ENCODE results near the gene PHLDA2. TPM values are rescaled to one million over a fixed set of nuclear protein-coding genes. Genes with fewer than 3 reads are reported as not detected.
A peak's percentile ranks its signal among the peaks of the same experiment; 100 is the strongest.

PHLDA2 gene
- total and polyA plus RNA-seq, 2 of the 13 experiments (the other 11 are each of a cell fraction or from before 2014, with no cell fraction given) = 0.55 to 0.78 TPM

- Histone ChIP-seq H4K20me1 (ENCODE audit: insufficient read depth, low read length) (no peaks in the 10 kb centered on the region), H3K9ac (ENCODE audit: insufficient read depth, low read depth, low read length) (no peak overlapping the region), H3K27ac (ENCODE audit: extremely low read length, insufficient read depth, low read length) (no peak overlapping the region), H3K4me3 (replicated peaks in 1 of 3; ENCODE audit: insufficient read depth in 1 of 3, low read depth in 2 of 3, low read length in 3 of 3) (no peak overlapping the region), H3K79me2 (ENCODE audit: insufficient read depth, low read length) (peaks cover under 1% of the 10 kb centered on the region), H3K4me2 (ENCODE audit: low read depth, low read length) (no peak overlapping the region), H3K27me3 (ENCODE audit: control insufficient read depth in 1 of 2, insufficient read depth in 2 of 2, low read length in 2 of 2) (peaks cover 0 to 8% of the 10 kb centered on the region in 2 experiments; a peak in 4 of 5 replicates), H3K9me3 (ENCODE audit: low read length) (no peaks in the 10 kb centered on the region), H3K4me1 (ENCODE audit: insufficient read depth, low read length) (peaks cover 13% of the 10 kb centered on the region), H3K36me3 (replicated peaks in 1 of 2; ENCODE audit: control insufficient read depth in 1 of 2, insufficient read depth in 2 of 2, low read length in 2 of 2) (no peaks in the 10 kb centered on the region), H2AFZ (ENCODE audit: low read length) (no peak overlapping the region)
- WGBS (ENCODE audit: low lambda C conversion rate) = 50% methylated on average over 10 of the region's 12 CpGs
- BruUV-seq (replicated peaks) = no TSS peak
- DNase-seq (ENCODE audit: low spot score) = peak; percentile 17
- CTCF ChIA-PET (ENCODE audit: low intra/inter-chr PET ratio, low total read pairs) = no interaction called here
- intact Hi-C loops (cut with micrococcal nuclease; ENCODE audit: unreplicated experiment) (no loop called here), in situ Hi-C loops (cut with HindIII; ENCODE audit: extremely low pct_ligation_motif_present, low pct_unique_long_range_greater_than_20kb) (loop anchor here (5.0 kb wide), 2 partner anchors 206 to 466 kb away; no protein-coding TSS in a partner anchor)
- no peak for FAIRE-seq
- no peak for ATAC-seq
- POLR2A ChIA-PET = no interaction called here
- TF ChIP-seq NFE2L2 (IDR thresholded peaks at IDR 0.05; ENCODE audit: low read length) (no peak), ZBTB20 (CRISPR knock-in tag; IDR thresholded peaks at IDR 0.05; ENCODE audit: borderline replicate concordance, low read depth) (no peak), ZNF777 (CRISPR knock-in tag; IDR thresholded peaks at IDR 0.05) (no peak), ZNF331 (CRISPR knock-in tag; IDR thresholded peaks at IDR 0.05) (no peak), CBFB (CRISPR knock-in tag; IDR thresholded peaks at IDR 0.05) (no peak), ZNF687 (CRISPR knock-in tag; IDR thresholded peaks at IDR 0.05) (peak; percentile 28; the same call in 1 of the 2 replicates), ATF4 (CRISPR knock-in tag; IDR thresholded peaks at IDR 0.05) (peak in 1 of 2 experiments; percentile 62; a peak in 1 of 4 replicates), HNF1A (IDR thresholded peaks at IDR 0.05; ENCODE audit: low read depth) (no peak), HNF1A (CRISPR knock-in tag; IDR thresholded peaks at IDR 0.05; ENCODE audit: borderline replicate concordance) (no peak), FOSL2 (CRISPR knock-in tag; IDR thresholded peaks at IDR 0.05) (peak; percentile 83), RARA (CRISPR knock-in tag; IDR thresholded peaks at IDR 0.05) (0 out of 2 replicates have a peak, but pooled peaks have one; percentile 14), LBX2 (CRISPR knock-in tag; IDR thresholded peaks at IDR 0.05; ENCODE audit: borderline replicate concordance) (no peak), ETV5 (CRISPR knock-in tag; IDR thresholded peaks at IDR 0.05; ENCODE audit: borderline replicate concordance) (peak; percentile 31; the same call in 1 of the 2 replicates), ZKSCAN8 (CRISPR knock-in tag; IDR thresholded peaks at IDR 0.05; ENCODE audit: borderline replicate concordance) (peak; percentile 75), BHLHE40 (IDR thresholded peaks at IDR 0.05; ENCODE audit: low read length) (peak; percentile 64; the same call in 1 of the 2 replicates)
These were observed 30.7 kb downstream of the PHLDA2 start for GRCh38 chr11:2898366-2899079.

All from HepG2 (cell line).